Hair follicular keratinocyte (primary cell): ENCODE data around the gene CH25H. TPM values are rescaled to one million over a fixed set of nuclear protein-coding genes. Genes with fewer than 3 reads are reported as not detected.

Experiments used
- total RNA-seq: library from RNA; depleted of rRNA; stranded (reverse); fragments of >200 nt; gene quantifications from 2 replicates; pipeline ENCODE4 v1.2.3, GENCODE V29; 2015

CH25H gene, protein sequence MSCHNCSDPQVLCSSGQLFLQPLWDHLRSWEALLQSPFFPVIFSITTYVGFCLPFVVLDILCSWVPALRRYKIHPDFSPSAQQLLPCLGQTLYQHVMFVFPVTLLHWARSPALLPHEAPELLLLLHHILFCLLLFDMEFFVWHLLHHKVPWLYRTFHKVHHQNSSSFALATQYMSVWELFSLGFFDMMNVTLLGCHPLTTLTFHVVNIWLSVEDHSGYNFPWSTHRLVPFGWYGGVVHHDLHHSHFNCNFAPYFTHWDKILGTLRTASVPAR
- not detected in 2 replicates for total RNA-seq

GRCh38 chr10:89207181-89207800, at the start of gene CH25H:
TSS of gene CH25H (minus strand) at chr10:89207317. CDS start at chr10:89207292, 25 bp downstream.

DNA sequence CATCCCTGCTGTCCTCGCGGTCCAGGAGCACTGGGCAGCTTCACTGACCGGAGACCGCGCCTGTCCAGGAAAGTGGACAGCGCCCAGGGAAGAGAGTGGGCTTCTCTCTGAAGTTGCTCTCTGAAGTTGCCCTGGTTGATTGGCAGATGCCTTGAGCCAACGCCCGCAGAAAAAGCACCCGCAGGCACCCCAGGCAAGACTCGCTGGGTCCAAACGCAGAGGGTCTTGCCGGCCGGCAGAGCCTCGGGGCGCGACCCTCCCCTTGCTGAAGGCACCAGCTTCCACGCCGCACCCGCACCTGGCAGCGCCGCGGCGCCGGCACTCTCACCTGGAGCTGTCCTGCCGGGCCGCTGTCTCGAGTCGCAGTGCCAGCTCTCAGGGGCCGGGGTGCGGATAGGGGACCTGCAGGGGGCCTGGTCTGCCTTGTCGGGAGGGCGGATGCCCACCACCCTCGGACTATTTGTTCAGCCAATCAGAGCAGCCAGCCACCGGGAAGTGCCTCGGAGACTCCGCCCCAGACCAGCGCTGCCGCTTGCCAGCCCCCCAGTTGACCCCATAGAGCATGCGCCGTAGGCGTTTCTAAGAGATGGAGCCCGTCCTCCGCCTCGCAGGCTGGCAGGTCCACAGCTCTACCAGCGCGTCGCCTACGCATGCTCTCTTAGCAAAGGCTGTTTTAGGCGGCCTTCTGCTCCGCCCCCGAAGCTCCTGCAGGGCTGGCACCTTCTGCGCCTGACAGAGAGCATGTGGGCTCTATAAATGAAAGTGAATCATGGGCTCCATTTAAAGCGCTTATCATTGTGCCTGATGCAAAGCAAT, 44.5 kb upstream of the CH25H start, which contains the start of gene LIPA:
Gene LIPA (minus strand): TSS at position 367 of the 816 bp plus-strand sequence. CDS start 4,127 bp downstream, outside the sequence.

Other genes with a start within 250 kb of the CH25H start
- gene FAS, start 216.5 kb downstream of the CH25H start, total RNA-seq = 24.7 and 25.5 TPM in 2 replicates
- 68.3 and 73.4 TPM in 2 replicates for gene LIPA, start 44.5 kb upstream of the CH25H start, total RNA-seq
- 0.62 and 0.65 TPM in 2 replicates for gene IFIT2, start 94.7 kb upstream of the CH25H start, total RNA-seq
- 2.7 and 4.0 TPM in 2 replicates for gene IFIT3, start 120.7 kb upstream of the CH25H start, total RNA-seq
- not detected in 2 replicates for gene IFIT1B, start 170.7 kb upstream of the CH25H start, total RNA-seq
- gene IFIT1, start 185.3 kb upstream of the CH25H start, total RNA-seq = 0.19 and 2.0 TPM in 2 replicates
- 4.8 and 5.7 TPM in 2 replicates for gene IFIT5, start 207.3 kb upstream of the CH25H start, total RNA-seq